ENCODE measurements around the gene ELP2.
"Not testable (repeated sequence)": the region's sequence is repeated elsewhere in the genome, so short reads cannot be mapped to it uniquely, and the experiment has no call there.

Gene ELP2

GRCh38 chr18:36194600-36195315 is 65.1 kb downstream of the ELP2 start:
- no peak for DNase-seq

GRCh38 chr18:36195427-36196122 is 65.9 kb downstream of the ELP2 start:
- DNase-seq, result no peak

- no peak for DNase-seq
Observed at GRCh38 chr18:36196238-36196995, 66.7 kb downstream of the ELP2 start.

GRCh38 chr18:36197511-36198166 is 67.9 kb downstream of the ELP2 start:
- no peak for DNase-seq

- no peak for DNase-seq
Observed at GRCh38 chr18:36199691-36200295, 70.1 kb downstream of the ELP2 start.

- no peak for DNase-seq
Observed at GRCh38 chr18:36200354-36200771, 70.7 kb downstream of the ELP2 start.

- DNase-seq, result no peak
Observed at GRCh38 chr18:36201765-36202164, 72.1 kb downstream of the ELP2 start.

GRCh38 chr18:36203360-36203895 is 73.7 kb downstream of the ELP2 start:
- no peak for DNase-seq

- no peak for DNase-seq
Observed at GRCh38 chr18:36205166-36205565, 75.5 kb downstream of the ELP2 start.

GRCh38 chr18:36207303-36207702 is 77.6 kb downstream of the ELP2 start:
- no peak for DNase-seq

- not testable (repeated sequence) for DNase-seq
Observed at GRCh38 chr18:36207969-36208368, 78.3 kb downstream of the ELP2 start.

GRCh38 chr18:36211612-36212065 is 81.9 kb downstream of the ELP2 start:
- no peak for DNase-seq

GRCh38 chr18:36212301-36213171 is 82.8 kb downstream of the ELP2 start:
- peak; percentile 2 for DNase-seq

GRCh38 chr18:36214811-36215210 is 85.1 kb downstream of the ELP2 start:
- no peak for DNase-seq

- no peak for DNase-seq
Observed at GRCh38 chr18:36215577-36215976, 85.9 kb downstream of the ELP2 start.

- DNase-seq, result no peak
Observed at GRCh38 chr18:36217348-36217747, 87.6 kb downstream of the ELP2 start.

- DNase-seq, result no peak
Observed at GRCh38 chr18:36229188-36229587, 99.5 kb downstream of the ELP2 start.

Data from eye (tissue), 1 donor.